OCI-LY7 (cell line): ENCODE results near the gene FAM193A. TPM values are rescaled to one million over a fixed set of nuclear protein-coding genes. Genes with fewer than 3 reads are reported as not detected.
"Not testable (repeated sequence)": the region's sequence is repeated elsewhere in the genome, so short reads cannot be mapped to it uniquely, and the experiment has no call there.

ENCODE experiments used
- BruUV-seq: library from RNA; stranded (reverse); fragments of 400-500 nt; replicated peaks from 2 replicates; lab custom pipeline; 2021; lab: Mats Ljungman, UMichigan
- CTCF ChIA-PET: fragments of 300-600 bp; sonication (Branson Sonifier 250); formaldehyde crosslinking; loops from one replicate; lab custom pipeline; 2022; ENCODE audit warnings: antibody characterized with exemption; ENCODE audit not compliant: unreplicated experiment; lab: Charles Lee
- POLR2A ChIA-PET: fragments of 300-600 bp; sonication (Branson Sonifier 250); formaldehyde crosslinking; loops from one replicate; lab custom pipeline; 2022; ENCODE audit warnings: antibody characterized with exemption; lab: Charles Lee
- DNase-seq: peaks from one replicate; pipeline ENCODE4 v3.0.0-alpha.2; 2015; ENCODE audit warnings: low spot score
- H2AFZ ChIP-seq: fragments of 200-600 bp; sonication (generic), shearing (Covaris generic); 2 replicates; pipeline ENCODE4 v1.6.1; 2014; ENCODE audit warnings: mild to moderate bottlenecking, antibody characterized with exemption, low read length, moderate library complexity
- H3K27ac ChIP-seq: fragments of 200-600 bp; sonication (generic); 2 replicates; pipeline ENCODE4 v1.5.1; 2014; ENCODE audit warnings: mixed run types, low read depth, mild to moderate bottlenecking, moderate library complexity, low read length, inconsistent platforms; ENCODE audit not compliant: poor library complexity, severe bottlenecking
- H3K36me3 ChIP-seq: fragments of 200-600 bp; sonication (generic); 2 replicates; pipeline ENCODE4 v1.6.1; 2014; ENCODE audit warnings: mild to moderate bottlenecking, antibody characterized with exemption, low read length, moderate library complexity, mixed read lengths; ENCODE audit not compliant: insufficient read depth
- H3K4me1 ChIP-seq: fragments of 200-600 bp; sonication (generic); 2 replicates; pipeline ENCODE4 v1.5.1; 2014; ENCODE audit warnings: mild to moderate bottlenecking, low read length; ENCODE audit not compliant: insufficient read depth, poor library complexity, severe bottlenecking
- H3K4me2 ChIP-seq: fragments of 200-600 bp; sonication (generic); 2 replicates; pipeline ENCODE4 v1.6.1; 2014; ENCODE audit warnings: mild to moderate bottlenecking, low read length
- H3K4me3 ChIP-seq: fragments of 200-600 bp; sonication (generic); 2 replicates; pipeline ENCODE4 v1.5.1; 2014; ENCODE audit warnings: mild to moderate bottlenecking, low read depth, low read length; ENCODE audit not compliant: poor library complexity, severe bottlenecking
- H3K79me2 ChIP-seq: fragments of 200-600 bp; sonication (generic); 2 replicates; pipeline ENCODE4 v1.6.1; 2016; ENCODE audit warnings: low read depth, mild to moderate bottlenecking, low read length, moderate library complexity, mixed read lengths; ENCODE audit not compliant: insufficient read depth
- H3K9me2 ChIP-seq: fragments of 200-600 bp; sonication (generic); 2 replicates; pipeline ENCODE4 v1.6.1; 2016; ENCODE audit warnings: mild to moderate bottlenecking, low read length, mixed read lengths; ENCODE audit not compliant: insufficient read depth
- H3K9me3 ChIP-seq: fragments of 200-600 bp; sonication (generic); 2 replicates; pipeline ENCODE4 v1.6.1; 2014; ENCODE audit warnings: mild to moderate bottlenecking, mixed run types, low read length, mixed read lengths
- H4K20me1 ChIP-seq: fragments of 200-600 bp; sonication (generic); 2 replicates; pipeline ENCODE4 v1.6.1; 2014; ENCODE audit warnings: mild to moderate bottlenecking, antibody characterized with exemption, low read length, moderate library complexity, mixed read lengths; ENCODE audit not compliant: insufficient read depth
- CTCF ChIP-seq: fragments of 200-600 bp; sonication (generic); conservative IDR thresholded peaks from 2 replicates; pipeline ENCODE4 v1.5.1; 2014; ENCODE audit warnings: mild to moderate bottlenecking, antibody characterized with exemption, low read length, moderate library complexity, mixed read lengths
- EZH2phosphoT487 ChIP-seq: fragments of 200-600 bp; sonication (generic); IDR thresholded peaks from 2 replicates; pipeline ENCODE4 v1.6.1; 2018; ENCODE audit warnings: low read depth, borderline replicate concordance, mild to moderate bottlenecking, mixed run types, antibody characterized with exemption, low read length, moderate library complexity, mixed read lengths
- intact Hi-C: fragments of 100-400 bp; cut with micrococcal nuclease; formaldehyde crosslinking; loops from one replicate; pipeline ENCODE4 v1.10.0; 2022; ENCODE audit not compliant: unreplicated experiment
- total RNA-seq, 2 experiments: library from RNA; depleted of rRNA in 1 of 2; stranded (reverse); fragments of >200 nt in 1 of 2; shearing (Covaris generic) in 1 of 2; gene quantifications; 2 replicates each; pipeline ENCODE4 v1.2.3, GENCODE V29; 2014 to 2022

FAM193A gene
- total RNA-seq, 2 experiments from 2014 or later = 17.8 to 36.7 TPM

GRCh38 chr4:2588259-2588658 lies 51.8 kb downstream of the FAM193A start:
- no peak for TF ChIP-seq CTCF
- TF ChIP-seq EZH2phosphoT487 = no peak
- H3K79me2 ChIP-seq = peaks cover 60% of the 10 kb centered on the region
- H4K20me1 ChIP-seq = peaks cover 18% of the 10 kb centered on the region
- no peak overlapping the region for H3K4me2 ChIP-seq
- CTCF ChIA-PET = no interaction called here
- H3K36me3 ChIP-seq = no peaks in the 10 kb centered on the region
- intact Hi-C loops = no loop called here
- no peak overlapping the region for H3K4me3 ChIP-seq
- H3K27ac ChIP-seq = no peak overlapping the region
- H3K4me1 ChIP-seq = no peaks in the 10 kb centered on the region
- H3K9me3 ChIP-seq = no peaks in the 10 kb centered on the region
- no peak overlapping the region for H2AFZ ChIP-seq
- H3K9me2 ChIP-seq = no peaks in the 10 kb centered on the region
- BruUV-seq = no TSS peak
- POLR2A ChIA-PET = no interaction called here
- no peak for DNase-seq

- DNase-seq = no peak
- Histone ChIP-seq H3K9me3 (no peaks in the 10 kb centered on the region), H3K4me2 (no peak overlapping the region), H3K79me2 (peaks cover 46% of the 10 kb centered on the region), H3K4me1 (no peaks in the 10 kb centered on the region), H3K27ac (no peak overlapping the region), H4K20me1 (peaks cover 14% of the 10 kb centered on the region; the same call in 1 of the 2 replicates), H3K9me2 (no peaks in the 10 kb centered on the region), H3K36me3 (no peaks in the 10 kb centered on the region), H3K4me3 (no peak overlapping the region), H2AFZ (no peak overlapping the region)
- POLR2A ChIA-PET = interaction anchor here (1.1 kb wide), 1 partner anchor 100 kb away, joined by 4 read pairs; no protein-coding TSS in a partner anchor
- BruUV-seq = no TSS peak
- CTCF ChIA-PET = no interaction called here
- intact Hi-C loops = no loop called here
- no peak for TF ChIP-seq CTCF
- TF ChIP-seq EZH2phosphoT487 = no peak
These were observed 54.7 kb downstream of the FAM193A start for GRCh38 chr4:2591189-2591588.

- H3K4me3 ChIP-seq, intact Hi-C loops, BruUV-seq, H3K9me2 ChIP-seq, H3K36me3 ChIP-seq, H3K27ac ChIP-seq, DNase-seq, H2AFZ ChIP-seq, H3K4me1 ChIP-seq, CTCF ChIA-PET, H3K9me3 ChIP-seq, H3K4me2 ChIP-seq: not testable (repeated sequence)
- POLR2A ChIA-PET = interaction anchor here (1.1 kb wide), 1 partner anchor 20 kb away, joined by 6 read pairs; no protein-coding TSS in a partner anchor
- Histone ChIP-seq H4K20me1 (peaks cover 14% of the 10 kb centered on the region; the same call in 1 of the 2 replicates), H3K79me2 (peaks cover 38% of the 10 kb centered on the region)
These were observed 55.6 kb downstream of the FAM193A start for GRCh38 chr4:2592014-2592413.
